IMR-90 (cell line): ENCODE results near the gene SENP5. TPM values are rescaled to one million over a fixed set of nuclear protein-coding genes. Genes with fewer than 3 reads are reported as not detected.

ENCODE experiments used
- ATAC-seq: fragments of 200-7000 bp; cut with Tn5 transposase; 2 replicates; pipeline ENCODE4 v1.9.1; 2020; ENCODE audit warnings: low read depth, mild to moderate bottlenecking, moderate library complexity
- BruUV-seq: library from RNA; stranded (reverse); fragments of 400-500 nt; replicated peaks from 2 replicates; lab custom pipeline; 2021; lab: Mats Ljungman, UMichigan
- CTCF ChIA-PET: fragments of 300-600 bp; formaldehyde crosslinking; extraction: SDS; loops from one replicate; lab custom pipeline; 2021; ENCODE audit warnings: antibody characterized with exemption; lab: Yijun Ruan, JAX
- POLR2A ChIA-PET: fragments of 300-600 bp; sonication (Branson Sonifier 250); formaldehyde crosslinking; loops from one replicate; lab custom pipeline; 2022; ENCODE audit warnings: antibody characterized with exemption; ENCODE audit not compliant: unreplicated experiment; lab: Charles Lee
- DNase-seq: peaks from one replicate; pipeline ENCODE4 v3.0.0; 2013
- H2AFZ ChIP-seq: replicated peaks from 2 replicates; pipeline ENCODE3; 2013; ENCODE audit warnings: low read length, mild to moderate bottlenecking; ENCODE audit not compliant: poor library complexity
- H2AK5ac ChIP-seq: 2 replicates; pipeline ENCODE4 v1.6.1; 2013; ENCODE audit warnings: low read depth, low read length, inconsistent platforms
- H2AK9ac ChIP-seq: replicated peaks from 2 replicates; pipeline ENCODE3; 2013; ENCODE audit warnings: mild to moderate bottlenecking, low read depth, low read length, moderate library complexity; ENCODE audit not compliant: poor library complexity
- H2BK120ac ChIP-seq: 2 replicates; pipeline ENCODE4 v1.6.1; 2013; ENCODE audit warnings: low read depth, low read length, inconsistent platforms
- H2BK15ac ChIP-seq: 3 replicates; pipeline ENCODE4 v1.6.1; 2013; ENCODE audit warnings: low read depth, low read length, inconsistent platforms
- H2BK20ac ChIP-seq: 2 replicates; pipeline ENCODE4 v1.6.1; 2013; ENCODE audit warnings: low read depth, mild to moderate bottlenecking, inconsistent platforms, low read length, moderate library complexity
- H2BK5ac ChIP-seq: 2 replicates; pipeline ENCODE4 v1.6.1; 2013; ENCODE audit warnings: mild to moderate bottlenecking, low read depth, low read length, inconsistent platforms; ENCODE audit not compliant: poor library complexity, severe bottlenecking
- H3K14ac ChIP-seq: replicated peaks from 2 replicates; pipeline ENCODE4 v1.6.1; 2013; ENCODE audit warnings: low read depth, low read length, inconsistent platforms
- H3K18ac ChIP-seq: 2 replicates; pipeline ENCODE4 v1.6.1; 2013; ENCODE audit warnings: low read depth, low read length, control low read depth
- H3K23ac ChIP-seq: 2 replicates; pipeline ENCODE4 v1.6.1; 2013; ENCODE audit warnings: low read depth, low read length, inconsistent platforms
- H3K27ac ChIP-seq: 2 replicates; pipeline ENCODE4 v1.5.1; 2013; ENCODE audit warnings: mild to moderate bottlenecking, control low read depth, low read length; ENCODE audit not compliant: insufficient read depth
- H3K27me3 ChIP-seq: 2 replicates; pipeline ENCODE4 v1.6.1; 2013; ENCODE audit warnings: low read length; ENCODE audit not compliant: control insufficient read depth, insufficient read depth
- H3K36me3 ChIP-seq: 2 replicates; pipeline ENCODE4 v1.6.1; 2013; ENCODE audit warnings: low read length, mixed read lengths; ENCODE audit not compliant: control insufficient read depth, insufficient read depth
- H3K4ac ChIP-seq: 2 replicates; pipeline ENCODE4 v1.6.1; 2013; ENCODE audit warnings: low read depth, low read length, inconsistent platforms
- H3K4me1 ChIP-seq: 2 replicates; pipeline ENCODE4 v1.6.1; 2013; ENCODE audit warnings: low read length, mixed read lengths; ENCODE audit not compliant: control insufficient read depth, insufficient read depth
- H3K4me2 ChIP-seq: 2 replicates; pipeline ENCODE4 v1.6.1; 2013; ENCODE audit warnings: low read depth, mild to moderate bottlenecking, control low read depth, low read length, moderate library complexity
- H3K4me3 ChIP-seq: 2 replicates; pipeline ENCODE4 v1.5.1; 2013; ENCODE audit warnings: low read depth, mild to moderate bottlenecking, control low read depth, low read length, moderate library complexity; ENCODE audit not compliant: insufficient read depth
- H3K56ac ChIP-seq: 2 replicates; pipeline ENCODE4 v1.6.1; 2013; ENCODE audit warnings: low read length, inconsistent platforms; ENCODE audit not compliant: insufficient read depth; ENCODE audit errors: extremely low read depth
- H3K79me1 ChIP-seq, 2 experiments: 2 replicates each; pipeline ENCODE4 v1.6.1; 2013; ENCODE audit warnings: low read length in 2 of 2, inconsistent platforms in 1 of 2, low read depth in 1 of 2
- H3K9ac ChIP-seq: 2 replicates; pipeline ENCODE4 v1.6.1; 2013; ENCODE audit warnings: low read depth, low read length, control low read depth
- H3K9me1 ChIP-seq: 2 replicates; pipeline ENCODE4 v1.6.1; 2013; ENCODE audit warnings: low read length, inconsistent platforms; ENCODE audit not compliant: insufficient read depth
- H3K9me3 ChIP-seq: 2 replicates; pipeline ENCODE4 v1.6.1; 2013; ENCODE audit warnings: low read length; ENCODE audit not compliant: control insufficient read depth, insufficient read depth
- H4K20me1 ChIP-seq: 2 replicates; pipeline ENCODE4 v1.6.1; 2013; ENCODE audit warnings: low read length, inconsistent platforms; ENCODE audit not compliant: insufficient read depth
- H4K5ac ChIP-seq: 2 replicates; pipeline ENCODE4 v1.6.1; 2013; ENCODE audit warnings: mild to moderate bottlenecking, low read depth, low read length, control low read depth
- H4K8ac ChIP-seq, 2 experiments: 2 replicates each; pipeline ENCODE4 v1.6.1; 2013; ENCODE audit warnings: low read depth in 2 of 2, low read length in 2 of 2, control low read depth in 1 of 2, inconsistent platforms in 1 of 2
- H4K91ac ChIP-seq: 2 replicates; pipeline ENCODE4 v1.6.1; 2013; ENCODE audit warnings: low read depth, low read length, inconsistent platforms; ENCODE audit not compliant: insufficient read depth
- BHLHE40 ChIP-seq: fragments of 150-350 bp; IDR thresholded peaks from 2 replicates; pipeline ENCODE4 v1.6.1; 2016; ENCODE audit warnings: mild to moderate bottlenecking, low read depth, low read length
- CEBPB ChIP-seq: IDR thresholded peaks from 2 replicates; pipeline ENCODE4 v1.6.1; 2012; ENCODE audit warnings: low read depth, low read length, improper control_type of control experiment
- CHD1 ChIP-seq: IDR thresholded peaks from 2 replicates; pipeline ENCODE4 v1.6.1; 2012; ENCODE audit warnings: low read depth, low read length, improper control_type of control experiment
- CTCF ChIP-seq: conservative IDR thresholded peaks from 2 replicates; pipeline ENCODE4 v1.5.1; 2012; ENCODE audit warnings: mild to moderate bottlenecking, low read depth, low read length, improper control_type of control experiment
- FOS ChIP-seq: fragments of 150-350 bp; IDR thresholded peaks from 2 replicates; pipeline ENCODE4 v1.6.1; 2016; ENCODE audit warnings: low read depth, low read length
- MAFK ChIP-seq: IDR thresholded peaks from 2 replicates; pipeline ENCODE4 v1.6.1; 2012; ENCODE audit warnings: low read depth, low read length, improper control_type of control experiment
- MAZ ChIP-seq: IDR thresholded peaks from 2 replicates; pipeline ENCODE4 v1.6.1; 2012; ENCODE audit warnings: low read depth, mild to moderate bottlenecking, low read length, improper control_type of control experiment, moderate library complexity, borderline replicate concordance
- MXI1 ChIP-seq: IDR thresholded peaks from 2 replicates; pipeline ENCODE4 v1.6.1; 2012; ENCODE audit warnings: low read depth, mild to moderate bottlenecking, low read length, moderate library complexity, borderline replicate concordance
- NFE2L2 ChIP-seq: fragments of 150-350 bp; IDR thresholded peaks from 2 replicates; pipeline ENCODE4 v1.6.1; 2016; ENCODE audit warnings: low read depth, mild to moderate bottlenecking, low read length
- POLR2A ChIP-seq: IDR thresholded peaks from 2 replicates; pipeline ENCODE4 v1.6.1; 2012; ENCODE audit warnings: mild to moderate bottlenecking, low read depth, low read length
- RAD21 ChIP-seq: IDR thresholded peaks from 2 replicates; pipeline ENCODE4 v1.6.1; 2012; ENCODE audit warnings: low read length, improper control_type of control experiment
- RCOR1 ChIP-seq: IDR thresholded peaks from 2 replicates; pipeline ENCODE4 v1.6.1; 2012; ENCODE audit warnings: mild to moderate bottlenecking, low read length, improper control_type of control experiment; ENCODE audit not compliant: insufficient replicate concordance
- RFX5 ChIP-seq: IDR thresholded peaks from 2 replicates; pipeline ENCODE4 v1.8.0; 2012; ENCODE audit warnings: low read depth, mild to moderate bottlenecking, low read length, moderate library complexity
- SMC3 ChIP-seq: fragments of 150-350 bp; IDR thresholded peaks from 2 replicates; pipeline ENCODE4 v1.6.1; 2016; ENCODE audit warnings: low read depth, mild to moderate bottlenecking, antibody characterized with exemption, low read length, moderate library complexity
- WGBS, 2 experiments: methylation state at CpG; one replicate each; pipeline versions ENCODE4 v1.1.5 to v1.1.7; 2013; ENCODE audit warnings: missing lambda C conversion rate in 2 of 2; ENCODE audit not compliant: insufficient read length in 1 of 2; ENCODE audit errors: extremely low coverage in 2 of 2; 5-methylcytosine and 5-hydroxymethylcytosine counted together
- dilution Hi-C: fragments of 300-500 bp; cut with HindIII; formaldehyde crosslinking; loops from one replicate; pipeline ENCODE4 v1.14.3; 2018; ENCODE audit warnings: low sequenced_read_pairs; ENCODE audit not compliant: unreplicated experiment
- in situ Hi-C: fragments of 300-500 bp; cut with MboI; formaldehyde crosslinking; loops from 3 replicates; pipeline ENCODE4 v1.14.3; 2019; ENCODE audit warnings: low sequenced_read_pairs, inconsistent platforms, mixed read lengths
- intact Hi-C: fragments of 100-400 bp; cut with micrococcal nuclease; formaldehyde crosslinking; loops from 2 replicates; pipeline ENCODE4 v1.10.0; 2022
- polyA plus RNA-seq, 3 experiments: library from polyadenylated mRNA; depleted of rRNA; stranded (reverse); fragments of >200 nt; gene quantifications; 2 replicates each; pipeline ENCODE4 v1.2.3, GENCODE V29; 2012; ENCODE audit warnings: low replicate concordance in 1 of 3
- total RNA-seq: library from RNA; depleted of rRNA; stranded (reverse); fragments of >200 nt; gene quantifications from 2 replicates; pipeline ENCODE4 v1.2.3, GENCODE V29; 2012
- TF ChIP-seq, protein P1 (sequence below): fragments of 150-350 bp; IDR thresholded peaks from 2 replicates; pipeline ENCODE4 v1.6.1; 2017; ENCODE audit warnings: mild to moderate bottlenecking, antibody characterized with exemption, low read length, low read depth
- TF ChIP-seq, protein P2 (sequence below): fragments of 150-350 bp; IDR thresholded peaks from 2 replicates; pipeline ENCODE4 v1.6.1; 2016; ENCODE audit warnings: low read depth, mild to moderate bottlenecking, low read length, moderate library complexity, borderline replicate concordance

SENP5 gene
- total and polyA plus RNA-seq, 2 of the 4 experiments (the other 2 are of a cell fraction): 7.4 to 44.4 TPM

DNA sequence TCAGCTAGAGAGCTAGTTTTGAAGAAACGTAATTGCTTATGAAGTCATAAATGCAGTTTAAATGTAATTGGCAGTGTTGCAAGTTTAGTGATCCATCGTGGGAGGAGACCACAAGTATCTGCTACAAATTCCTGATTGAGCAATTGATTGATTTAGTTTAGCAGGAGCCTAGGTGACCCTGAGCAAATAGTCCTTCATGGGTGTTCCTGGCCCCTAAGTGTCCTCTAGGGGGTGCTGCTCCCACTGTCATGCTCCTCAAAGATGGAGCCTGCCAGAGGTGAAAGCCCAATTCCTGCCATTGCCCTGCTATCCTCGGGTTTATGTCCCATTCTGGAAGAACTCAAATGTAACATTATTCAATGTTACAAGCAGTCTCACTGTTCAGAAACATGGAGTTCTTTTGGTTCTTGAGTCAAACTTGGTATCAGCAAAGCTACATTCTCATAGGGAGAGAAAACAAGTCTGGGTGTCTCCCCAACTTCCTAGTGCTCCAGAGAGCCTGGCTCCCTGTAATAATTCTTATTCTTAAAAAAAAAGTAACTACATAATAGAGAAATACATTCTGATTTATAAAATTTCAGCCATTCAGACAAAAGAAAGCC is 29.8 kb upstream of the SENP5 start:
- Histone ChIP-seq H3K9me3 (no peaks in the 10 kb centered on the region), H4K5ac (no peak overlapping the region), H3K23ac (no peak overlapping the region), H3K36me3 (no peaks in the 10 kb centered on the region), H2AFZ (no peak overlapping the region), H3K9me1 (no peaks in the 10 kb centered on the region), H2BK5ac (no peak overlapping the region), H2BK120ac (no peak overlapping the region), H4K20me1 (no peaks in the 10 kb centered on the region), H2BK20ac (no peak overlapping the region), H3K79me1 (no peaks in the 10 kb centered on the region), H3K4me1 (no peaks in the 10 kb centered on the region), H3K18ac (no peak overlapping the region), H3K4ac (no peak overlapping the region), H3K56ac (no peak overlapping the region), H4K8ac (no peak overlapping the region), H2AK5ac (no peak overlapping the region), H2AK9ac (no peak overlapping the region), H3K4me3 (no peak overlapping the region), H3K27me3 (no peaks in the 10 kb centered on the region), H3K27ac (no peak overlapping the region), H3K9ac (no peak overlapping the region), H2BK15ac (no peak overlapping the region), H4K91ac (no peak overlapping the region), H3K4me2 (no peak overlapping the region), H3K14ac (no peak overlapping the region)
- in situ Hi-C loops (no loop called here), intact Hi-C loops (loop anchor here (1.0 kb wide), 2 partner anchors 103 to 132 kb away; no protein-coding TSS in a partner anchor), dilution Hi-C loops (no loop called here)
- POLR2A ChIA-PET: no interaction called here
- DNase-seq (peak; percentile 54), ATAC-seq (peak; percentile 88)
- no peak for TF ChIP-seq FOS
- TF ChIP-seq MAFK: no peak
- TF ChIP-seq RCOR1: no peak
- TF ChIP-seq SMC3: peak; percentile 56
- TF ChIP-seq MXI1: no peak
- TF ChIP-seq CEBPB: peak; percentile 54
- peak; percentile 70 for TF ChIP-seq CTCF
- TF ChIP-seq POLR2A: no peak
- no peak for TF ChIP-seq NFE2L2
- no peak for TF ChIP-seq CHD1
- TF ChIP-seq RAD21: peak; percentile 75
- no peak for TF ChIP-seq BHLHE40
- no peak for TF ChIP-seq RFX5
- TF ChIP-seq, protein P1, sequence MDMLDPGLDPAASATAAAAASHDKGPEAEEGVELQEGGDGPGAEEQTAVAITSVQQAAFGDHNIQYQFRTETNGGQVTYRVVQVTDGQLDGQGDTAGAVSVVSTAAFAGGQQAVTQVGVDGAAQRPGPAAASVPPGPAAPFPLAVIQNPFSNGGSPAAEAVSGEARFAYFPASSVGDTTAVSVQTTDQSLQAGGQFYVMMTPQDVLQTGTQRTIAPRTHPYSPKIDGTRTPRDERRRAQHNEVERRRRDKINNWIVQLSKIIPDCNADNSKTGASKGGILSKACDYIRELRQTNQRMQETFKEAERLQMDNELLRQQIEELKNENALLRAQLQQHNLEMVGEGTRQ: no peak
- TF ChIP-seq MAZ: no peak
- TF ChIP-seq, protein P2, sequence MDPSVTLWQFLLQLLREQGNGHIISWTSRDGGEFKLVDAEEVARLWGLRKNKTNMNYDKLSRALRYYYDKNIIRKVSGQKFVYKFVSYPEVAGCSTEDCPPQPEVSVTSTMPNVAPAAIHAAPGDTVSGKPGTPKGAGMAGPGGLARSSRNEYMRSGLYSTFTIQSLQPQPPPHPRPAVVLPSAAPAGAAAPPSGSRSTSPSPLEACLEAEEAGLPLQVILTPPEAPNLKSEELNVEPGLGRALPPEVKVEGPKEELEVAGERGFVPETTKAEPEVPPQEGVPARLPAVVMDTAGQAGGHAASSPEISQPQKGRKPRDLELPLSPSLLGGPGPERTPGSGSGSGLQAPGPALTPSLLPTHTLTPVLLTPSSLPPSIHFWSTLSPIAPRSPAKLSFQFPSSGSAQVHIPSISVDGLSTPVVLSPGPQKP: no peak
- no CpG with 5 or more reads among the region's 3 CpGs for WGBS, 2 experiments
- no TSS peak for BruUV-seq
- CTCF ChIA-PET: interaction anchor here (1.1 kb wide), 1 partner anchor 12 kb away, joined by 3 read pairs; no protein-coding TSS in a partner anchor
